Measurements from ENCODE around the gene AGBL1. TPM values are rescaled to one million over a fixed set of nuclear protein-coding genes. Genes with fewer than 3 reads are reported as not detected.

AGBL1 gene
- polyA plus RNA-seq, 1 experiment: not detected

GRCh38 chr15:86403914-86404583 is 324.4 kb downstream of the AGBL1 start:
- no peak for DNase-seq (ENCODE audit: low read depth)
- H3K4me3 ChIP-seq (ENCODE audit: low read depth, low read length): no peak overlapping the region
- H3K36me3 ChIP-seq (ENCODE audit: control insufficient read depth, insufficient read depth, low read length): no peaks in the 10 kb centered on the region
- CTCF ChIA-PET: no interaction called here
- POLR2A ChIA-PET: no interaction called here
- TF ChIP-seq CTCF (IDR thresholded peaks at IDR 0.05; ENCODE audit: insufficient read depth, low read depth, low read length): no peak
- no peaks in the 10 kb centered on the region for H3K27me3 ChIP-seq (ENCODE audit: control insufficient read depth, insufficient read depth, low read length)

DNA sequence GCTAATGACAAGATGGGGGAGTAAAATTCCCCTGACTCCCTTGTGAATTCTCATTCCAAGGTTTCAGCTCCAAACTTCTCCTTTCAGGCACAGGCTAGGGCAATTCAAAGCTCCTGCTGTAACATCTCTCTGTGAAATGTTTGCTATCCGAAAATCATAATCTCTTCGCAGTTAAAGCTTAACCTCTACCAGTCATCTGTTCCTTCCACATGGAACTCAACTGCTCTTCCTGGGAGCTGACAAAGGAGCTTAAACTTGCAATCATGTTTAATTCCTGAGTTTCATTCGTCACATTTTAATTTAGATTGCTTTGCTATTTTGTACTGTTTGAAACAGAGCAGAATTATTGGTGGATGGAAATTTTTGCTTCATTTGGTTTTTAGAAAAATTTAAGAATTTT is 328.6 kb downstream of the AGBL1 start:
- H3K27me3 ChIP-seq (ENCODE audit: control insufficient read depth, insufficient read depth, low read length): no peaks in the 10 kb centered on the region
- DNase-seq (ENCODE audit: low read depth): no peak
- ChIA-PET CTCF (no interaction called here), POLR2A (no interaction called here)
- no peaks in the 10 kb centered on the region for H3K36me3 ChIP-seq (ENCODE audit: control insufficient read depth, insufficient read depth, low read length)
- TF ChIP-seq CTCF (IDR thresholded peaks at IDR 0.05; ENCODE audit: insufficient read depth, low read depth, low read length): no peak
- no peak overlapping the region for H3K4me3 ChIP-seq (ENCODE audit: low read depth, low read length)

DNA sequence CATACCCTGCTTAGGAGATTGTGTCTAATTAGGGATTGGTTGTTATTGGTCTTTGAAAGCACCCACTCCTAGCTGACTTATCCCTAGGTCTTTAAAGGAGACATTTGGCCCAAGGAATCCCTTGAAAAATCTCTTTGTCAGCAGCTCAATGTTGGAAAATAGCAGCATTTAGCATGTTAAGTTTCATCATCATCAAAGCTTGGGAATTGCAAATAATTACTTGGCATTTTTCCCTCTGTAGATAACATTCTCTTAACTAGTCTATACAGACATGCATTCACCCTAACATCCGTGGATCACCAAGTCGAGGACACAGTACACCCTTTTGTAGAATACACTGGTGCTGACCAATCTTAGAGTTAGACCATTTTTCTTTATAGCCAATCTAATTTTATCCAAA is 332.2 kb downstream of the AGBL1 start:
- ChIA-PET POLR2A (no interaction called here), CTCF (no interaction called here)
- Histone ChIP-seq H3K4me3 (ENCODE audit: low read depth, low read length) (no peak overlapping the region), H3K36me3 (ENCODE audit: control insufficient read depth, insufficient read depth, low read length) (no peaks in the 10 kb centered on the region), H3K27me3 (ENCODE audit: control insufficient read depth, insufficient read depth, low read length) (no peaks in the 10 kb centered on the region)
- TF ChIP-seq CTCF (IDR thresholded peaks at IDR 0.05; ENCODE audit: insufficient read depth, low read depth, low read length): no peak
- DNase-seq (ENCODE audit: low read depth): no peak

- no peaks in the 10 kb centered on the region for H3K36me3 ChIP-seq (ENCODE audit: control insufficient read depth, insufficient read depth, low read length)
- H3K27me3 ChIP-seq (ENCODE audit: control insufficient read depth, insufficient read depth, low read length): no peaks in the 10 kb centered on the region
- ChIA-PET POLR2A (no interaction called here), CTCF (no interaction called here)
- TF ChIP-seq CTCF (IDR thresholded peaks at IDR 0.05; ENCODE audit: insufficient read depth, low read depth, low read length): no peak
- H3K4me3 ChIP-seq (ENCODE audit: low read depth, low read length): no peak overlapping the region
- DNase-seq (ENCODE audit: low read depth): no peak
These were observed 333.5 kb downstream of the AGBL1 start for GRCh38 chr15:86413191-86413590.

DNA sequence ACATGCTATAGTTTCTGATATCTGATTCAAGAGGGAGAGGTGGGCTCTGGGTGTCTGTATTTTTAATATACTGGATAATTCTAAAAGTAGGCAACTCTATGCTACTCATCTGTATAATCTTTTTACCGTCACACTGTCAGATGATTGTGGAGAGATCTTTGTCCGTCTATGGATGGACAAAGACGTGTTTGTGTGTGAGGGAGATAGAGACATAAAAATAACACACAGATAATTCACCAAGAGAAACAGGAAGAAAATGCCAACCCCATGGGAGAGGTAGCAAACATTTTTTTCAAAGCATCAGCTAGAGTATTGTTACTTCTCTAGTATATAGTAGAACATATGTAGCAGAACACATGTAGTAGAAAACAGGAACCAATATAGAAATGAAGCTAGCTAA is 346.1 kb downstream of the AGBL1 start:
- H3K4me3 ChIP-seq (ENCODE audit: low read depth, low read length): no peak overlapping the region
- no peaks in the 10 kb centered on the region for H3K36me3 ChIP-seq (ENCODE audit: control insufficient read depth, insufficient read depth, low read length)
- POLR2A ChIA-PET: no interaction called here
- H3K27me3 ChIP-seq (ENCODE audit: control insufficient read depth, insufficient read depth, low read length): no peaks in the 10 kb centered on the region
- TF ChIP-seq CTCF (IDR thresholded peaks at IDR 0.05; ENCODE audit: insufficient read depth, low read depth, low read length): no peak
- DNase-seq (ENCODE audit: low read depth): no peak
- CTCF ChIA-PET: no interaction called here

Measured in BJ (cell line).